ENCODE data around the gene SIPA1L2.

GRCh38 chr1:232625319-232625868, 4.5 kb downstream of the SIPA1L2 start:
- TF ChIP-seq ZNF704 (tag by site-specific recombination; IDR thresholded peaks at IDR 0.05), result no peak
- TF ChIP-seq ZNF132 (tag by site-specific recombination; IDR thresholded peaks at IDR 0.05; ENCODE audit: borderline replicate concordance), result no peak
- TF ChIP-seq, protein P1, sequence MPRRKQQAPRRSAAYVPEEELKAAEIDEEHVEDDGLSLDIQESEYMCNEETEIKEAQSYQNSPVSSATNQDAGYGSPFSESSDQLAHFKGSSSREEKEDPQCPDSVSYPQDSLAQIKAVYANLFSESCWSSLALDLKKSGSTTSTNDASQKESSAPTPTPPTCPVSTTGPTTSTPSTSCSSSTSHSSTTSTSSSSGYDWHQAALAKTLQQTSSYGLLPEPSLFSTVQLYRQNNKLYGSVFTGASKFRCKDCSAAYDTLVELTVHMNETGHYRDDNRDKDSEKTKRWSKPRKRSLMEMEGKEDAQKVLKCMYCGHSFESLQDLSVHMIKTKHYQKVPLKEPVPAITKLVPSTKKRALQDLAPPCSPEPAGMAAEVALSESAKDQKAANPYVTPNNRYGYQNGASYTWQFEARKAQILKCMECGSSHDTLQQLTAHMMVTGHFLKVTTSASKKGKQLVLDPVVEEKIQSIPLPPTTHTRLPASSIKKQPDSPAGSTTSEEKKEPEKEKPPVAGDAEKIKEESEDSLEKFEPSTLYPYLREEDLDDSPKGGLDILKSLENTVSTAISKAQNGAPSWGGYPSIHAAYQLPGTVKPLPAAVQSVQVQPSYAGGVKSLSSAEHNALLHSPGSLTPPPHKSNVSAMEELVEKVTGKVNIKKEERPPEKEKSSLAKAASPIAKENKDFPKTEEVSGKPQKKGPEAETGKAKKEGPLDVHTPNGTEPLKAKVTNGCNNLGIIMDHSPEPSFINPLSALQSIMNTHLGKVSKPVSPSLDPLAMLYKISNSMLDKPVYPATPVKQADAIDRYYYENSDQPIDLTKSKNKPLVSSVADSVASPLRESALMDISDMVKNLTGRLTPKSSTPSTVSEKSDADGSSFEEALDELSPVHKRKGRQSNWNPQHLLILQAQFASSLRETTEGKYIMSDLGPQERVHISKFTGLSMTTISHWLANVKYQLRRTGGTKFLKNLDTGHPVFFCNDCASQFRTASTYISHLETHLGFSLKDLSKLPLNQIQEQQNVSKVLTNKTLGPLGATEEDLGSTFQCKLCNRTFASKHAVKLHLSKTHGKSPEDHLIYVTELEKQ (tag by site-specific recombination; IDR thresholded peaks at IDR 0.05; ENCODE audit: borderline replicate concordance), result no peak
- no peak for TF ChIP-seq ZNF670 (tag by site-specific recombination; IDR thresholded peaks at IDR 0.05; ENCODE audit: low read depth)
- no peak for TF ChIP-seq ZNF501 (tag by site-specific recombination; IDR thresholded peaks at IDR 0.05)

Measured in HEK293 (cell line).